Fibroblast of skin of abdomen (primary cell): ENCODE measurements around the gene IRX3.
"Not testable (repeated sequence)": the region's sequence is repeated elsewhere in the genome, so short reads cannot be mapped to it uniquely, and the experiment has no call there.

Experiments
- DNase-seq: peaks from one replicate; pipeline ENCODE4 v3.0.0-alpha.2; 2013

The IRX3 gene

DNA sequence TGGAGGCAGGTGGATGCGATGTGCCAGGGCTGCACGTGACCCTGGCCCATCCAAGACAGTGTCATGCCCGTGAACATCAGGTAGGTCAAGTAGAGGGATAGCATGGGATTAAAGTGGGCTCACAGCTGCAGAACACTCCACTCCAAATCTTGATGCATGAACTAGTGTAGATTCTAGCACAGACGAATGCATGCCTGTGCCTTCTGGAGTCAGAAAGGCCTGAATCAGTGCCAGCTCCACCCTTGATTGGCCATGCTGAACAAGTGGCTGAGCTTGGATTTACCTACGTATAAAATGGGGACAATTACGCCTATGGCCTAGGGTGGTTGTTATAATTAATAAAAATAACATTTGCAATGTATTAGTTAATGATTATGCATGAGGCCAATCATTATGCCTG lies 10.6 kb downstream of the IRX3 start:
- DNase-seq = no peak

DNA sequence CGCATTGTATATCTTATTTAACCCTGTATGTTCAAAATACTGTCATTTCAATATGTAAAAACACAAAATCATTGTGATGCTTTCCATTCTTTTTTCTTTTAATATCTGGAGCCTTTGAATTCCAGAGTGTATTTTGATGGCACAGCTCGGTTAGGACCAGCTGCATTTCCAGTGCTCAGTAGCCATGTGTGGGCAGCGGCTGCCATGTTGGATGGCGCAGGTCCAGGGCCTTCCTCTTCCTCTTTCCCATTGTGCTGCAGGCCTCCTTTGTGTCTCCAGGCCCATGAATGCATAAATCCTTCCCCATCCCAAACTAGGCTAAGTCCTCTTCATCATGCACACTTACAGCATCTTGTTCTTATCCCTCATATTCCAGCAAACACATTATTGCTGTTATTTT lies 13.0 kb downstream of the IRX3 start:
- DNase-seq = no peak

GRCh38 chr16:54270711-54271110 lies 15.9 kb downstream of the IRX3 start:
- DNase-seq = no peak

DNA sequence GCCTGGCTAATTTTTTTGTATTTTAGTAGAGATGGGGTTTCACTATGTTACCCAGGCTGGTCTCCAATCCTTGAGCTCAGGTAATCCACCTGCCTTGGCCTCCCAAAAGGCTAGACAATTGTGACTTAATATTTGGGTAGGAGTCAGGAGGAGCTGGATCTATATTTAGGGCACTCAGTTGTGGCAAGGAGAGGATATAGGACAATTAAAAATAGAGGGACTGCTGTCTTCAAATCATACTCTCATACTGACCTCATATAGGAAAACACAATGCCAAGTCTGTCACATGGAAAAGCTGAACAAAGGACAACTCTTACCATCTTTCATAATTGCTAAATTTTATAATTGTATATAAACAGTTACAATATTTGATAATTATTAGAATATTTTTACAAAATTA lies 17.1 kb downstream of the IRX3 start:
- no peak for DNase-seq

GRCh38 chr16:54268766-54269165 lies 17.8 kb downstream of the IRX3 start:
- no peak for DNase-seq

DNA sequence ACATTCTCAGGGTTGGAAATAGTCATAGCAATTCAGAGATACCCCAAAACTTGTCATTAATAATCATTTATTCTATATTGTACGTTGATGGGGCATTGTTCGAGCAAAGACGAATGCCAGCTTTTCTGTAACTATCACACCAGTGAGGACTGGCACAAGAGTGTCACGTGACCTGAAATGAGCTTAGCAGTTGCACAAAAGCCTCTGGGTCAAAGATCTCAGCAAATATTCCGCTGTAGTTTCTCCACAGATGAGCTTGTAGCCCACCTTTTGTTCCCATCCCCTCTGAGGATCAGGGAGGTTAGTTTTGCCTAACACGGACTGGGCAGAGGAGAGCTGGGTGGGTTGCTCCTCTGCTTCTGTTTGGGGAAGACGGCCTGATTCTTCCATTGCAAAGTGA lies 18.2 kb downstream of the IRX3 start:
- no peak for DNase-seq

- no peak for DNase-seq
Measured at GRCh38 chr16:54266363-54266955, 20.1 kb downstream of the IRX3 start.

- DNase-seq = peak; percentile 82
Measured at GRCh38 chr16:54265575-54266107, 20.9 kb downstream of the IRX3 start.

- DNase-seq = no peak
Measured at GRCh38 chr16:54253118-54253517, 33.5 kb downstream of the IRX3 start.

DNA sequence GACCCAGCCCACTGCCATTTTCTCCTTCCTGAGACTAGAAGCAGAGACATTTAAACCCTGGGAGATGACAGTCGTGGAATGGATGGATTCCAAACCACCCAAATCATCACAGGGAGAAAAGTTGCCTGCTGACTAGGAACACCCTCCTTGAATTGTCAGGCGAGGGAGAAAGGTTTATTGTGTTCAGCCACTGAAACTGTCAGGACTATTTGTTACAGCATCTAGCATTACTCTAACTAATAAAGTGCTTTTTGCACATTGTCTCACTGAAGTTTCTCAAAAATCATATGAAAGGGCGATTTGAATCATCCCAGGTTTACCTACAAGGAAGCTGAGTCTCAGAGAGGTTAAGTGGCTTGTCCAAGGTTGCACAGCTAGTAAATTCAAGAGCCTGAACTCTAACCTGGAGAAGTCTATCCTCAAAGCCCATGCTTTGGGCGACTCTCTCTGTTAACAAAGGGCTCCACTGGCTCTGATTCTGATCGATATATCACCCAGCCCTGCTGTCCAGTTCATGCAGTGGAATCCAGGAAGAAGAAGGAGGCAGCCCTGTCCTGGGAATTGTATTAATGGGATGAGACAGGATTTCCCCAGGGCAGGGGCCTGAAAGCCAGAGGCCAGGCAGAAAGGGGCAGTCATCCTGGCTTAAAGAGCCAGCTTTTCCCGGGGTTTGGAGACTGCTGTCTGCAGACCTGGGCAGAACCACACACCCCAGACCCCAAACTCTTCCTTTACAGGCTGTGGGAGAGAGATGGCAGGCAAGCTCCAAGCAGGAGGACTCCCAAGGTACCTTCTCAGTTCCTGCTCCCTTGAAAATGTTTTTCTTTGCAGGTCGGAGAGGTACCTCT lies 37.5 kb downstream of the IRX3 start:
- DNase-seq = no peak

DNA sequence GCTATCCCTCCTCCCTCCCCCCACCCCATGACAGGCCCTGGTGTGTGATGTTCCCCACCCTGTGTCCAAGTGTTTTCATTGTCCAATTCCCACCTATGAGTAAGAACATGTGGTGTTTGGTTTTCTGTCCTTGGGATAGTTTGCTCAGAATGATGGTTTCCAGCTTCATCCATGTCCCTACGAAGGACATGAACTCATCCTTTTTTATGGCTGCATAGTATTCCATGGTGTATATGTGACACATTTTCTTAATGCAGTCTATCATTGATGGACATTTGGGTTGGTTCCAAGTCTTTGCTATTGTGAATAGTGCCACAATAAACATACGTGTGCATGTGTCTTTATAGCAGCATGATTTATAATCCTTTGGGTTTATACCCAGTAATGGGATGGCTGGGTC lies 38.9 kb downstream of the IRX3 start:
- not testable (repeated sequence) for DNase-seq

DNA sequence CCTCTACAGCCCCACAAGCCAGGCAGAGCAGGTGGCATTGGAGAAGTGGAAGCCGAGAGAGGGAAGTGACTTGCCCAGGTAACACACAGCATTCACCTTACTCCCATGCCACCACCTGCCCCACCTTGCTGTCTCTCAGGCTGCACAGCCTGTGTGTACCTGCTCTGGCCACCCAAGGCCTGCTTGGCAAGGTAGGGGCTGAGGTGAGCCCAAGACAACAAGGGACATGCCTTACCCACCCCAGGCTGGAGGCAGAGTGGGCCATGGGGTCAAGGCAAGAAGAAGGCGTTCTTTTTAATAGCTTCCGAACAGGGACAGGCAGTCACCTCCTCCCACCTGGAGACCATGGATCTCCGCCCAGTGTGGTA lies 40.1 kb downstream of the IRX3 start:
- no peak for DNase-seq

- DNase-seq = no peak
Measured at GRCh38 chr16:54245788-54246453, 40.7 kb downstream of the IRX3 start.

- DNase-seq = no peak
Measured at GRCh38 chr16:54244061-54244886, 42.3 kb downstream of the IRX3 start.

DNA sequence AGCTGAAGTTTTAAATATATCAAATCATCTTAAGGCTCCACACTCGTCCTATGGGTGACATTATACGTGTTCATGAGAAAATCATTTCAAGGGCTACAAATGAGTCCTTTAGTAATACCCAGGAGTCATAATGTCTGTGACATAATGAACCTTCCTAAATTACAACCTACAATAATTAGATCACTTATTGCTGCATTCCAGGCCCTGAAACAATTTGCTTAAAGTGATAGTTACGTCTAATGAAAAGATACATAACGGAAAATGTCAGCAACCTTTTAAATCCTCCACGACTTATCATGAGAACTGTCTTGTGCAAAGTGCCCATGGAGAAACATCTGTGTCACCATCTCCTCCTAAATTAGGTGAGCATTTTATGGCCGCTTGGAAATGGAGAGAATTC lies 43.4 kb downstream of the IRX3 start:
- no peak for DNase-seq

DNA sequence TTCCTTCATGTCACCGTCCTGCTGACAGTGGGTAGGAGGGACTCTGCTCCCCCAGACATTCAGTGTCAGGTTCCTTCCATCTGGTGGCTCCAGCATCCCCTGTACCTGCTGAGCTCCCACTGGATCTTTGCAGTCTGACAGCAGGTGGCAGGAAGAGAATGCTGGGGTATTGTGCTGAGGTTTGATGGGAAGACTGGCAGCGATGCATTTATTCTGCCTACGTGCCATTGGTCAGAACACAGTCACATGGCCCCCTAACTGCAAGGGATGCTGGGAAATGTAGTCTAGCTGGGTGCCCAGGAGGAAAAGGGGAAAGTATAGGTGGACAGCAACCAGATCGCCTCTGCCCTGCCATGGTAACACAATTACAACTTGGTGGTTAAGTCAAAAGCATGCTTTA lies 44.4 kb downstream of the IRX3 start:
- DNase-seq = no peak

- DNase-seq = no peak
Measured at GRCh38 chr16:54241525-54241924, 45.1 kb downstream of the IRX3 start.

- DNase-seq = peak; percentile 63
Measured at GRCh38 chr16:54240271-54241129, 46.1 kb downstream of the IRX3 start.

DNA sequence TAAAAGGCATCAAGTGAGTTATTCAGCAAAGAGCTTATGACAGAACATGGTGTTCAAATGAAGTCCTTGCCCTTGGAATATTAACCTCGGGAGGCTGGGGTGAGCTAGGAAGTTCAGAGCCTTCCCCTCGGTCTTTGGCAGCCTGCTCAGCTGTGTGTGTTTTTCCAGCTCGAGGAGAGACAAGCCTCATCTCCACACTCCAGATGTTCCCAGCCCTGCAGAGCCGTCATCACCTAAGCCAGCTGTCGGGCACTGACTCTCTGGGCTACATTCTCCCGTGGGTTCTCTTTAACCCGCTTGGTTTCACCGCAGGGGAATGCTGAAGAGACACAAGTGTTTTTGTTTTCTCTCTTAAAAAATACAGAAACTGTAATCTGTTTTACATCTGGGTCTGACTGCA lies 47.1 kb downstream of the IRX3 start:
- DNase-seq = peak; percentile 21

DNA sequence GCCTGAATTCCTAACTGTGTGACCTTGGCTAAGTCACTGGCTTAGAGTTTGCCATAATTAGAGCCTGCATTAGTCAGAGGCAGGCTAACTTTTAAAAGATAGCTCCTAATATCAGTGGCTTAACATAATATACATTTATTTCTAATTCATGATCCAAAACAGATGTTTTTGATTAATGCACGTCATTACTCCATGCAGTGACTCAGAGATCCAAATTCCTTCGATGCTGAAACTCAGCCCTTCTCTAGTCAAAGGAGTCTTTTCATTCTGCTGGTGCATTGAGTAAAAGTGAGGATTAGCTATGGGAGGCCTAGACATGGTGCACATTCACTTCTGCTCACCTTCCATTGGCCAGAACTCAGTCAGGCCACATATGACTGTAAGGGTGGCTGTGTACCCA lies 49.8 kb downstream of the IRX3 start:
- DNase-seq = peak; percentile 76

GRCh38 chr16:54233615-54234014 lies 53.0 kb downstream of the IRX3 start:
- DNase-seq = peak; percentile 26
